Spleen (tissue), 11 donors: ENCODE data around the gene WFDC2. TPM values are rescaled to one million over a fixed set of nuclear protein-coding genes. Genes with fewer than 3 reads are reported as not detected.

Experiments used
- DNase-seq: peaks from one replicate; pipeline ENCODE4 v3.0.0-alpha.2; 2020
- H3K27ac ChIP-seq, 8 donors: fragments of 200-600 bp; sonication (generic) in 7 of 8; 1 replicate in 4 of 8; 2 replicates in 4 of 8; pipeline versions ENCODE4 v1.5.0 to v1.8.0; 2016 to 2021; ENCODE audit warnings: inconsistent platforms in 4 of 8, mild to moderate bottlenecking in 4 of 8, moderate library complexity in 1 of 8
- H3K27me3 ChIP-seq, 7 donors: fragments of 200-600 bp; sonication (generic) in 6 of 7; replicated peaks in 1 of 7; 1 replicate in 4 of 7; 2 replicates in 3 of 7; pipeline versions ENCODE4 v1.5.0 to v1.8.0; 2016 to 2021; ENCODE audit warnings: inconsistent platforms in 3 of 7, mild to moderate bottlenecking in 1 of 7
- H3K36me3 ChIP-seq, 6 donors: fragments of 200-600 bp; sonication (generic) in 5 of 6; 1 replicate in 4 of 6; 2 replicates in 2 of 6; pipeline versions ENCODE4 v1.5.0 to v1.8.0; 2016 to 2021; ENCODE audit warnings: inconsistent platforms in 2 of 6
- H3K4me1 ChIP-seq, 6 donors: fragments of 200-600 bp; sonication (generic) in 5 of 6; 1 replicate in 3 of 6; 2 replicates in 3 of 6; pipeline versions ENCODE4 v1.5.0 to v1.8.0; 2016 to 2021; ENCODE audit warnings: inconsistent platforms in 3 of 6
- H3K4me3 ChIP-seq, 8 donors: fragments of 200-600 bp; sonication (generic) in 7 of 8; 1 replicate in 4 of 8; 2 replicates in 4 of 8; pipeline versions ENCODE4 v1.5.0 to v1.8.0; 2016 to 2021; ENCODE audit warnings: inconsistent platforms in 4 of 8, mild to moderate bottlenecking in 4 of 8, moderate library complexity in 2 of 8
- H3K9me3 ChIP-seq, 8 donors: fragments of 200-600 bp; sonication (generic) in 7 of 8; 1 replicate in 4 of 8; 2 replicates in 4 of 8; pipeline versions ENCODE4 v1.5.0 to v1.8.0; 2016 to 2021; ENCODE audit warnings: inconsistent platforms in 4 of 8
- CTCF ChIP-seq, 11 experiments: fragments of 200-600 bp in 7 of 11; fragments of 450-650 bp in 4 of 11; sonication (generic) in 4 of 11; IDR thresholded peaks in 8 of 11; conservative IDR thresholded peaks in 3 of 11; 1 replicate in 7 of 11; 2 replicates in 4 of 11; pipeline versions ENCODE4 v1.4.0 to v1.8.0; 2016 to 2021; ENCODE audit warnings: antibody characterized with exemption in 11 of 11, inconsistent platforms in 4 of 11, mild to moderate bottlenecking in 1 of 11
- POLR2A ChIP-seq, 3 donors: fragments of 450-650 bp; IDR thresholded peaks; one replicate each; pipeline ENCODE4 v1.5.1; 2017; ENCODE audit warnings: antibody characterized with exemption in 3 of 3, mild to moderate bottlenecking in 1 of 3
- POLR2AphosphoS5 ChIP-seq, 3 donors: sonication (generic); formaldehyde crosslinking; IDR thresholded peaks; one replicate each; pipeline ENCODE4 v1.5.1; 2017; ENCODE audit warnings: antibody characterized with exemption in 3 of 3
- WGBS, 5 donors: extraction: QIAGEN DNeasy Blood & Tissue Kit in 3 of 5; methylation state at CpG; one replicate each; pipeline versions ENCODE4 v1.1.5 to v1.1.7; 2013 to 2018; 5-methylcytosine and 5-hydroxymethylcytosine counted together
- intact Hi-C: fragments of 100-400 bp; cut with DNase I; formaldehyde crosslinking; loops from one replicate; pipeline ENCODE4 v1.15.0; 2023; ENCODE audit warnings: low total_unique reads
- polyA plus RNA-seq, 3 donors: library from polyadenylated mRNA; stranded (reverse); fragments of 200-250 nt; gene quantifications; one replicate each; pipeline ENCODE4 v1.2.1, GENCODE V29; 2013
- total RNA-seq, 7 donors: library from RNA; depleted of rRNA in 3 of 7; stranded (reverse); fragments of >200 nt in 3 of 7; fragmentation: NEBNext Ultra II Directional in 4 of 7; extraction: Animal tissue kit (Norgen Biotek cat#: 25700) in 4 of 7; gene quantifications; one replicate each; pipeline versions ENCODE4 v1.1.0 to v1.2.1, GENCODE V29; 2016 to 2021
- donor health status: healthy with polysubstance abuse.
- donor health status: DM: no; HTN: no; CAD: no; lungs with moderate emphysema.
- donor health status: DM: no; HTN: no; CAD: no.
- donor health status: Bipolar disorder and iron deficiency.
- donor health status: healthy.
- donor health status: DM: no; HTN: no; CAD: no.
- donor health status: DM: yes; HTN: yes; CAD: no.

WFDC2 gene
- total and polyA plus RNA-seq, 10 donors: 0.35 to 1.5 (median 0.74) TPM; not detected in 5

GRCh38 chr20:45489083-45489531 is 19.6 kb downstream of the WFDC2 start:
- DNase-seq: no peak
- peaks cover 0 to 32% (median 15%) of the 10 kb centered on the region in 7 donors for H3K27me3 ChIP-seq
- 42 to 81% (median 53%) methylated on average over 1 of the region's 1 CpG for WGBS, 5 donors

GRCh38 chr20:45495501-45495941 is 26.0 kb downstream of the WFDC2 start:
- Histone ChIP-seq H3K4me1 (no peaks in the 10 kb centered on the region), H3K9me3 (no peaks in the 10 kb centered on the region), H3K27ac (peak overlapping the region in 1 of 8 donors; percentile 22), H3K4me3 (no peak overlapping the region), H3K27me3 (peaks cover 0 to 42% (median 0%) of the 10 kb centered on the region in 7 donors), H3K36me3 (no peaks in the 10 kb centered on the region)
- intact Hi-C loops: no loop called here
- TF ChIP-seq CTCF (IDR thresholded peaks at IDR 0.05 in 8 of 11, conservative IDR thresholded peaks at IDR 0.05 in 3 of 11) (no peak), POLR2A (IDR thresholded peaks at IDR 0.05) (no peak), POLR2AphosphoS5 (IDR thresholded peaks at IDR 0.05) (no peak)
- no peak for DNase-seq
- 51 to 93% (median 71%) methylated on average over 1 of the region's 1 CpG for WGBS, 5 donors

More at GRCh38 chr20:45489083-45489531, 19.6 kb downstream of the WFDC2 start:
- no peaks in the 10 kb centered on the region for H3K36me3 ChIP-seq
- intact Hi-C loops: no loop called here
- H3K4me3 ChIP-seq: no peak overlapping the region
- no peak overlapping the region for H3K27ac ChIP-seq
- H3K4me1 ChIP-seq: no peaks in the 10 kb centered on the region
- TF ChIP-seq POLR2AphosphoS5 (IDR thresholded peaks at IDR 0.05) (no peak), CTCF (IDR thresholded peaks at IDR 0.05 in 8 of 11, conservative IDR thresholded peaks at IDR 0.05 in 3 of 11) (no peak), POLR2A (IDR thresholded peaks at IDR 0.05) (no peak)
- no peaks in the 10 kb centered on the region for H3K9me3 ChIP-seq

- no peak for DNase-seq
- peaks cover 0 to 46% (median 6%) of the 10 kb centered on the region in 7 donors for H3K27me3 ChIP-seq
- no peak overlapping the region for H3K27ac ChIP-seq
- H3K9me3 ChIP-seq: no peaks in the 10 kb centered on the region
- 67 to 93% (median 74%) methylated on average over 3 of the region's 3 CpGs for WGBS, 5 donors
- no peak overlapping the region for H3K4me3 ChIP-seq
- intact Hi-C loops: no loop called here
- no peak for TF ChIP-seq POLR2AphosphoS5 (IDR thresholded peaks at IDR 0.05)
- no peak for TF ChIP-seq POLR2A (IDR thresholded peaks at IDR 0.05)
- no peak for TF ChIP-seq CTCF (IDR thresholded peaks at IDR 0.05 in 8 of 11, conservative IDR thresholded peaks at IDR 0.05 in 3 of 11)
- no peaks in the 10 kb centered on the region for H3K4me1 ChIP-seq
- H3K36me3 ChIP-seq: no peaks in the 10 kb centered on the region
Observed at GRCh38 chr20:45496166-45496565, 26.6 kb downstream of the WFDC2 start.

- H3K9me3 ChIP-seq: no peaks in the 10 kb centered on the region
- H3K4me3 ChIP-seq: no peak overlapping the region
- 72 to 90% (median 87%) methylated on average over 3 of the region's 3 CpGs for WGBS, 5 donors
- TF ChIP-seq POLR2AphosphoS5 (IDR thresholded peaks at IDR 0.05) (no peak), POLR2A (IDR thresholded peaks at IDR 0.05) (no peak), CTCF (IDR thresholded peaks at IDR 0.05 in 8 of 11, conservative IDR thresholded peaks at IDR 0.05 in 3 of 11) (no peak)
- no peak for DNase-seq
- no peak overlapping the region for H3K27ac ChIP-seq
- peaks cover 0 to 53% (median 9%) of the 10 kb centered on the region in 7 donors for H3K27me3 ChIP-seq
- H3K4me1 ChIP-seq: no peaks in the 10 kb centered on the region
- no peaks in the 10 kb centered on the region for H3K36me3 ChIP-seq
- intact Hi-C loops: no loop called here
Observed at GRCh38 chr20:45497971-45498494, 28.5 kb downstream of the WFDC2 start.
